Activated T-cell treated with anti-CD3 and anti-CD28 coated beads for 48 hours (primary cell): ENCODE results near the gene CD52.

Source experiments
- DNase-seq: peaks from one replicate; pipeline ENCODE4 v3.0.0-alpha.2; 2020; ENCODE audit warnings: low read depth

The CD52 gene

DNA sequence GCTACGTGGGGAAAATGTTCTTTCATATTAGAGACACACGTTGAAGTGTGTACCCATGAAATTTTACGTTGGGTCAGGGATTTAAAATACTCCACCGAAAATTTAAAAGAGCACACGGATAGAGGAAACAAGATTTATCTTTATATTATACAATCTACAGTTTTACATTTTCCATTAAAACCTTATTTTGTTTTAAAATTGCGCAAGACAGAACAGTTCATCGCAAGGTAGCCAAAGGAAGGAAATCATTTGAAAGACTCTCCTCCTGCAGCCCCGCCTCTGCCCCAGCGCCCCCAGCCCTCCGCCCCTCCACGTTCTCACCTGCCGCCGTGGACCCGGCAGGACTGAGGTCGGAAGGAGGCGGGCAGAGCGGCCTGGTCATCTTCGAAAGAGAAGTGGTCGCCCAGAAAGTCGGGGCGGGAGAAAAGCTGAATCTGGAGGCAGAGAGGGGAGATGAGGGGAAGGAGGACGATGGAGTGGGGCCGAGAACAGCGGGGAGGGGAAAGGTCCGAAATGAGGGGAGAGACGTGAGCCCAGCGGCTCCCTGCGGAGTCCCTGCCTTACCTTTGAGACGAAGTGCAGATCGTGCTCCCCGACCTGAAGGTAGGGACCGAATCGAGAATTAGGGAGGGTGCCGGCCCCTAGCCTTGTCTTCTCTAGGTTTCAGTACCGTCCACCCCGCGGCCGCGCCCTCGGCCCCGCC, 18.2 kb downstream of the CD52 start:
- no peak for DNase-seq

- peak; percentile 82 for DNase-seq
These were observed 18.9 kb downstream of the CD52 start for GRCh38 chr1:26336477-26337205.

GRCh38 chr1:26337206-26337535, 19.4 kb downstream of the CD52 start:
- DNase-seq: no peak

DNA sequence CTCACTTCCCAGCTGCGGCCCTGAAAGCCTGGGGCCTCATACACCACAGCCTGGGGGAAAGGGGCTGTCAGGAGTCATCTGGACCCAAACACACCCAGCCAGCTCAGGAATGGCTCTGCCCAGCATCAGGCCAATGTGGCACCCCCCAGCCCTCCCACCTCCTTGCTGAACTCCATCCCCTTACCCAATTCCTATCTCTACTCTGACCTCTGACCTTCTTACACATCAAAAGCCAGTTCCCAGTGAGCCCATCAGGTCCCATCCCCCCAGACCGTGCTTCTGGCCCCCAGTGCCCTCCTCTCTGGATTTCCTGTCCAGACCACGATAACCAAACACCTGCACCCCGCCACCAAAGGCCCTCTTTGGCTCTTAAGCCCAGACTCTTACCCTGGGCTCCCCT, 19.9 kb downstream of the CD52 start:
- DNase-seq: no peak

DNA sequence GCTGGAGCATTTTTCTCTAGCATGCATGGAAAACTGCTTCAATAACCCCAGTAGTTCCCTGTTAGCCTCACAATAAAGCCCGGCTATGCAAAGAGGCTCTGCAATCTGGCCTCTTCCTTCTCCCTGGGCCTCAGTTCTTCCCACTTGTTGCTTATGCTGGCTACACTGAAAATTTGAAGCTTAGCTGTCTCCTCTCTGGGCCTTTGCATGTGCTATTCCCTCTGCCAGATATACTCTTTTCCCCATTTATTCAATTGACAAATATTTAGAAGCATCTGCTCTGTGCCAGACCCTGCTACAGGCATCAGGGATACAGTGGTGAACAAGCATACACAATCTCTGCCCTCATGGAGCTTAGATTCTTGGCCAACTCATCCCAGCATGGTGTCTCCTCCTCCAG, 20.9 kb downstream of the CD52 start:
- no peak for DNase-seq

GRCh38 chr1:26340047-26340481, 22.3 kb downstream of the CD52 start:
- no peak for DNase-seq

GRCh38 chr1:26344147-26344920, 26.6 kb downstream of the CD52 start:
- DNase-seq: no peak

GRCh38 chr1:26345718-26346117, 28.0 kb downstream of the CD52 start:
- no peak for DNase-seq

DNA sequence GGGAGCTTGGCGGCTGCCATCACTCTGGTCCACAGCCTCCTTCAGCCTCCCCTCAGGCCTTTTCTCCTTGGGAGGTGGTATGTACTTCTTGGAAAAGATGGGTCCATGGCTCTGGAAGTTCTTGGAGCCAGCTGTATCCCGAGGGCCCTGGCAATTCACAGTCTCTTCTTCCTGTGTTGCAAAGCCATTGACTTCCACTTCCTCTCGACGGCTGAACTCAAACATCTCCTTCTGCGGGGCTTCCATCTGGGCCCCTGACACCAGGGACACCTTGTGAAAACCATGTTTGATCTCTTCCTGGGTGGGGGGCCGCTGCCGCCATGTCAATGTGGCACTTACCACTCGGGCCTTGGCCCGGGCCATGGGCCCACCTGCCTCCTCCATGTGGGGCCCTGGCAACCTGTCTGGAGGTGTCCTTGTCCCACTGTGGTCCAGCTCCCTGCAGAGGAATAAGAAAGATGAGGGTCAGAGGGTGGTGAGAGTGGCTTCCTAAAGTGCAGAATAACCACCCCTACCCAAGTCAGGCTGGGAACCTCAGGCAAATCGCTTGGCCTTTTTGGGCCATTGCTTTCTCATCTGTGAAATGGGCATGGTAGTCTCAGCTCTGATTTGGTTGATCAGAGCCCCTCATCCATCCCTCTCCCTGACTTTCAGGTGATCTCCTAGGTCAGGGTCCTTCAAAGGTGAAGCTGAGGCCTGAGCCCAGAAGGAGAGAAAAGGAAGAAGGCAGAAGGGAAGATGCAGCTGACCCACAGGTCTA, 28.7 kb downstream of the CD52 start:
- DNase-seq: no peak

- DNase-seq: no peak
These were observed 31.6 kb downstream of the CD52 start for GRCh38 chr1:26349188-26349876.

DNA sequence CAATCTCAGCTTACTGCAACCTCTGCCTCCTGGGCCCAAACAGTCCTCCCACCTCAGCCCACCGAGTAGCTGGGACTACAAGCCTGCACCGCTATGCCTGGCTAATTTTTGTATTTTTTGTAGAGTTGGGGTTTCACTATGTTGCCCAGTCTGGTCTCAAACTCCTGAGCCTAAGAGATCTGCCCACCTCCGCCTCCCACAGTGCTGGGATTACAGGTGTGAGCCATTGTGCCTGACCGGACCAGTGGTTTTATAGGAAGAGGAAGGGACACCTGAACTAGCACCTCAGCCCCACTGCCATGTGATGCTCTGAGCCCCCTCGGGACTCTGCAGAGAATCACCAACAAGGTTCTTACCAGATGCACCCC, 32.1 kb downstream of the CD52 start:
- DNase-seq: no peak

DNA sequence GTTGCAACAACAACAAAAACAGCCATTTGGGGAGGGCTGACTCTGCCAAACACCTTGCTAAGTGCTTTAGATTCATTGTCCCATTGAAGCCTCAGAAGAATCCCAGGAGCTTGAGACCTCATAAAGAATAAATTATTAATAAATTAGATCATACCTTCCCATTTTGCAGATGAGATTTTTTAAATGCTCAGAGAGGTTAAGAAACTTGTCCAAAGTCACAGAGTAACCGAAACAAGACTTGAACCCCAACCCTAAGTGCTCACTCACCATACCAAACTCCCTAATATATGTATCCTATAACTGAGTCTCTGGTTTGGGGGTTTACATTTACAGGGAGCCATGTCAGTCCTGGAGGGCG, 32.6 kb downstream of the CD52 start:
- no peak for DNase-seq

GRCh38 chr1:26350701-26351589, 33.2 kb downstream of the CD52 start:
- no peak for DNase-seq

GRCh38 chr1:26351590-26352337, 34.0 kb downstream of the CD52 start:
- no peak for DNase-seq

GRCh38 chr1:26352338-26352679, 34.6 kb downstream of the CD52 start:
- no peak for DNase-seq

GRCh38 chr1:26353210-26353859, 35.6 kb downstream of the CD52 start:
- DNase-seq: no peak

DNA sequence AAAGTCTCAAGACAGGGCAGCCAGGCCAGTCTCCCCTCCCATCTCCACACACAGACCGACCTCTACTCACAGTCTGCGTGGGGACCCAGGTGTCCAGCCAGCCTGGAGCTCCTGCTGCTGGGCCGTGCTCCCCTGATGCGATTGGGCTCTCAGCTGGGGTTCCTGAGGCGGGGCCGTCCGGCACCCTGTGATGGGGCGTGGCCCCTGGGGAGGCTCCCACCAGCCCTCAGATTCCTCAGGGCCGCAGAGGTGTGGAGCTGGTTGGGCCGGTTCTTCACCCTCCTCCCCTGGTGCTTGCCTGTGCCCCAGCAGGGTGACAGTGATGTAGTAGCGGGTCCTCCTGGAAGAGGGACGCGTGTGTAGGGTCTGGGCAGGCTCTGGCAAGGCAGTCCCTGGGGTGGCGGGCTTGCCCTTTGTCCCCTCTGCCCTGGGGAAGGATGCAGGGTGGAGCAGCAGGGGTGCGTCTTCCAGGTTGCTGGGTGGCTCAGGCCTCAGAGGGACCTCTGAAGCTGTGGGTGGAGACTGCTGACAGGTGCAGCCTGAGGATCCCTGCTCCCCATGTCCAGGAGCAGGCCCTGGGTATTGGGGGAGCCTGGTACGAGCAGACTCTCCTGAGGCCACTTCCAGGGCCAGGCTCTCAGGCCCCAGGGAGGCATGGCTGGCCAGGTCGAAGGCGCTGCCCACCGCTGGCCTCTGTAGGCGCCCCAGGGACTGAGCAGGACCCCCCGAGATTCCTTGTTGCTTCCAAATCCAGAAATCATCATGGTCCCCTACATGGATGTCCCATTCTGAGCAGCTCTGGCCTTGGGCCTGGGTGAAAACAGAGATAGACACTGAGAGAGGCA, 36.4 kb downstream of the CD52 start, which contains the start of gene CRYBG2:
Gene CRYBG2 (minus strand): TSS at position 155 of the 845 bp plus-strand sequence. CDS start 7,473 bp downstream, outside the sequence.
- no peak for DNase-seq

DNA sequence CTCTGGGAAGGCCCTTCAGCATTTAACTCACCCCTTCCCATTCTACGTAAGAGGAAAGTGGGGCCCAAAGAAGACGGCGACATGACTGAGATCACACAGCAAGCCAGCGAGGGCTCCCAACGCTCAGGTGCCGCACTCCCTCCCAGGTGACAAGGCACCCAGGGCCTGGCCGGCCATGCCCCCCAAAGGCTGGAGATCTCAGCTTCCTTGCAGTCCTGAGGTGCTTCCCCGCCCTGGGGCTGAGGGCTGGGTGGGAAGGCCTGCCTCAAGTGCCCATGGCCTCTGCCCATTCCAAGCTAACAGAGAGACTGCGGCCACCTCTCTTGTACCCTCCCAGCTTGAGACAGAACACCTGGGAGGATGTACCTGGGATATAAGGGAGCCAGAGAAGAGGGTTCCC, 37.2 kb downstream of the CD52 start:
- DNase-seq: no peak

GRCh38 chr1:26356106-26356505, 38.3 kb downstream of the CD52 start:
- DNase-seq: no peak
